GM21526 (cell line): Measurements from ENCODE around the gene ATP5PF.
"Not testable (repeated sequence)": the region's sequence is repeated elsewhere in the genome, so short reads cannot be mapped to it uniquely, and the experiment has no call there.

Source experiments
- ATAC-seq: cut with Tn5 transposase; IDR thresholded peaks from one replicate; pipeline ENCODE4 v1.9.1; 2021; ENCODE audit warnings: moderate library complexity; ENCODE audit not compliant: unreplicated experiment, low FRiP score

ATP5PF gene

DNA sequence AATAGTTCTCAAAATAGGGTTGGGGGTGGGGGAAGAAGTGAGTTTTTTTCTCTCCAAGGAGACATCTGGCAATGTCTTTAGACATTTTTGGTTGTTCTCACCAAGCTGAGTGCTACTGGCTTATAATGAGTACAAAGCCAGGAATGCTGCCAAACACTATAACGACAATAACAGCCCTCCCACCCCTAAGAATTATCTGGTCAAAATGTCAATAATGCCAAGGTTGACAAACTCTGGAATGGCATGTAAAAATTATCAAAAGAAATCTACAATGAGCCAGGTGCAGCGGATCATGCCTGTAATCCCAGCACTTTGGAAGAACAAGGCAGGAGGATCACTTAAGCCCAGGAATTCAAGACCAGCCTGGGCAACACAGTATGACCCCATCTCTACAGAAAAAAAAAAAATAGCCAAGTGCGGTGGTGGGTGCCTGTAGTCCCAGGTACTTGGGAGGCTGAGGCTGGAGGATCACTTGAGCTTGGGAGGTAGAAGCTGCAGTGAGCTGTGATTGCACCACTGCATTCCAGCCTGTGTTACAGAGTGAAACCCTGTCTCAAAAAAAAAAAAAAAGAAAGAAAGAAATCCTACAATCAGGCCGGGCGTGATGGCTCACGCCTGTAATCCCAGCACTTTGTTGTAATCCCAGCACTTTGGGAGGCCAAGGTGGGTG, 2.5 kb downstream of the ATP5PF start:
- ATAC-seq: no peak

DNA sequence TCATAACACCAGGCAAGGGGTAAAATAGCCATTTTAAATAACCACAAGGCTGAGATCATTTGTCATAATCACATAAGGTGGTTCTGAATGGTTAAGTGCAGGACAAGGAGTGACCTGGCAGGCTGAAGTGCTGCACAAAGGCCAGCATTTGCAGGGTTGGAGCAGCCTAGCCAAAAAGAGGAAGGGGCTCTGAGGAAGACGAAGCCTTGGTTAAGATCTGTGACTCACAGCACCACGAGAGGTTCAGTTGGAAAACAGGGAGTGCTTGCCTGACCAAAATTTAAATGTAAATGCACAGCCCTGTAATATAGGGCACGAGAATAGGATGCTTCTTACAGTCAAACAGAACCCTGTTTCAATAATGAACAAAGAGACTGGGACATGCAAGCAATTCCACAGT, 12.1 kb downstream of the ATP5PF start:
- ATAC-seq: no peak

DNA sequence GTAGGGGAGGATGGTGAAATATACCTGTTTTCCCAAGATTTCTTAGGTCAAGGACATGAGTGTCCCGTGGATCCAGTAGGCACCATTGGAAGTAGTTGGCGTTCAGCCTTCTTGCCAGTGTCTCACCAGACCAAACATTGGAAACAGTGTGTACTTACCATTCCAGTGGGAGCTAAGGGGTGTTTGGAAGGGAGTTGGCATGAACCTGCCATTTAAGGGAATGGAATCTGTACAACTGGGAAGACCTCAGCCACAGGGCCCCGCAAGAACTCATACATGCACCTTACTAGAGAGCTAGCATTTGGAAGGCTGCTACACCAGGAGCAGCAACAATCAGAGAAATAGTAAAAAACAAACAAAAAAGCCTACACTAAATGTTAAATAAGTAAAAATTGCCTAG, 12.7 kb downstream of the ATP5PF start:
- ATAC-seq: no peak

DNA sequence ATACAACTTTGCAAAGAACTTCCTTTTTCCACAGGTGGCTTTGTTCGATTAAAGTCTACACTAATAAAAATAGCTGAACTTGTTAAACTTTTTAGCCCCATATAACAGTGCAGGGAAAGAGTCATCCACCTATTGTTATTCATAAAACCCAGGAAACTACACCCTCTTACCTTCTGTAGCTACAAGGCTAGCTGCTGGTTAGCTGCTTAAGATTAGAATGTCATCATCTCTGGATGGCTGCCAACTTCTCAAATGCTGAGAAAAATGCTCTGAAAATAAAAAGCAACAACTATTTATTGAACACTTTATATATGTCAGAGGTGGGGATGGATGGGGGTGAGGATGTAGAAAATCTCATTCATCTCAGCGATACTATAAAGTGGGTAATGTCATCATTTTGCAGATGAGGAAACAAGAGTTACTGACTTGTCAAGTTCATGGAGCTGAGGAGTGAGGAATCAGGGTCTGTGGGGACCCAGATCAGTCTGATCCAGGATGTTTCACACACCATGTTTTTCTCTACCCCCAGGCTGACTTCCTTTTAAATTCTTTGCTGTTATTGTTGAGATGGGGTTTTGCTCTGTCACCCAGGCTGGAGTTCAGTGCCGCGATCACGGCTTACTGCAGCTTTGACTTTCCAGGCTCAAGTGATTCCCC, 17.1 kb downstream of the ATP5PF start:
- no peak for ATAC-seq

DNA sequence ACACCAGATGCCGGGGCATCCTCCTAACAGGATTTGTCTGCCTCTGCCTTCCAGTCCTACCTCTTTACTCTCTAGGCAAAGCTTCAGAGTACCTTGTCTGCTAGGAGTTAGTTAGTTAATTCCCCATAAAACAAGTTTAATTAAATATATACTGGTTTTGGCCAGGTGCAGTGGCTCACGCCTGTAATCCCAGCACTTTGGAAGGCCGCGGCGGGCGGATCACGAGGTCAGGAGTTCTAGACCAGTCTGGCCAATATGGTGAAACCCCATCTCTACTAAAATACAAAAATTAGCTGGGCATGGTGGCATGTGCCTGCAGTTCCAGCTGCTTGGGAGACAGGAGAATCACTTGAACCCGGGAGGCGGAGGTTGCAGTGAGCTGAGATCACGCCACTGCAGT, 20.6 kb downstream of the ATP5PF start:
- ATAC-seq: not testable (repeated sequence)

DNA sequence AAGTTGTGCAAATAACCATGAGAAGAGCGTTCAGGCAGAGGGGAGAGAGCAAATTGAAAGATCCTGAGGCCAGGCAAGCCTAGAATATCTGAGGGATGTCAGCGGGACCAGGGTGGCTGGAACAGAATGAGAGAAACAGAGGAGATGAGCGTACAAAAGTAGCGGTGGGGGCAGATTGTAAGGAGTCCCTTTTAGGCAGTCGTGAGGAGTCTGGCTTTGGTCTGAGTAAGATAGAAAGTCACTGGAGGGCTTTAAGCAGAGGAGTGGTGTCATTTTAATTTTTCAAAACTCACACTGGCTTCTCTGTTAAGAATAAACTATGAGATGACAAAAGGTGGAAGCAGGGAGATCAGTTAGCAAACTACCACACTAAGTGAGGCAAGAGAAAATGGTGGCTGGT, 24.2 kb downstream of the ATP5PF start:
- ATAC-seq: no peak

DNA sequence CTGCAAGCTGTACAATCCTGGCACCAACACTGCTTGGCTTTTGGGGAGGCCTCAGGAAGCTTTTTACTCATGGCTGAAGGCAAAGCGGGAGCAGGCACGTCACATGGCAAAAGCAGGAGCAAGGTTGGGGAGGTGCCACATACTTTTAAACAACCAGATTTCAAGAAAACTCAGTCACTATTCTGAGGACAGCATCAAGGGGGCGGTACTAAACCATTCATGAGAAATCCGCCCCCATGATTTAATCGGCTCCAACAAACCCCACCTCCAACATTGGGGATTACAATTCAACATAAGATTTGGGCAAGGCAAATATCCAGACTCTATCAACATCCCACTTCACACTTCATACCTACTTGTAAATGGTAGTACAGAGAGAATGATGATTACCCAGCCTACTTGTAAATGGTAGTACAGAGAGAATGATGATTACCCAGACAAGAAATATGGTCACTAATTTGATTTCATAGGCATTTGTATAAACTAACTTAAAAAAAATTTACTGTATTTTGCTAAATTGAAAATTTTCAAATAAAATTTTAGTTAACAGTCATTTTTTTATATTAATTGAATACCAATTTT, 24.9 kb downstream of the ATP5PF start:
- ATAC-seq: no peak

DNA sequence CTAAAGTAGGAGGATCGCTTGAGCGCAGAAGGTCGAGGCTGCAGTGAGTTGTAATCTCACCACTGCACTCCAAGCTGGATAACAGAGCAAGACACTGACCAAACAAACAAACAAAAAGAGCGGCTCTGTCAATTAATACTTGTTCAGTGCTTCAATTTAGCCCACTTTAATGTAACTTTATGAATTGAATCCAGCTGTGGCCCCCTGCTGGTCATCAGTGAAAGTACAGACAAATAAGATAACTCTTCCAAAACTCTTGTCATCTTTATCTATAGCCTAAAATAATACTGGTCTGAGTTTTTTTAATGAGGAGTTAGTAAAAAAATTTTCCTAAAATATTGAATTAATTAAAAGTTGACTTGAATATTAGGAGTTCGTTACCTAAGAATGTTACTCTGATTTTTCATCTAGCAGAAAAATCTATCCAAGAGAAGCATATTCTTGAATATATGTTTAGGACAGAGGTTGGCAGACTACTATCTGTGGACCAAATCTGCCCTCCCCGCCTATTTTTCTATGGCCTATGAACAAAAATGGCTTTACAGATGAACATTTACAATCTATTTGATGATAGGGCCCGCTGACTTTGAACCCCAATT, 26.1 kb downstream of the ATP5PF start:
- ATAC-seq: peak; percentile 49

DNA sequence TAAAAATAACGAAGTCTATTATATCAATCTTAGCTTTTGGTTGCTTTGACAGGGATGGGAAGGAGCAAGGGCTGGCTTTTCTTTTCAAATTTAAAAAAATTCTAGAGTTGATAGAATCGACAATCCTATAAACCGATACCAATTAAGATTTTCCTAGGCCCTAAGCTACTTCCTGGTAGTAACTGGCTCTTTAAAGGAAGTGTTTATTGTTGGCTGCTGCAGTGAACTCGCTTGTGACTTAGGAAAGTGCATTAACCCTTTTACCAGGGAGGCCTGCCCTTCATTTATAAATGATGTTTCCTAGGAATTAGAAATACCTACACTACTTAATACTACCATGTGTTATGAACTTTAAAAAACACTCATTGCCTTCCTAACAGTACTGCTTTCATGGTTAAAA, 33.2 kb downstream of the ATP5PF start:
- no peak for ATAC-seq

DNA sequence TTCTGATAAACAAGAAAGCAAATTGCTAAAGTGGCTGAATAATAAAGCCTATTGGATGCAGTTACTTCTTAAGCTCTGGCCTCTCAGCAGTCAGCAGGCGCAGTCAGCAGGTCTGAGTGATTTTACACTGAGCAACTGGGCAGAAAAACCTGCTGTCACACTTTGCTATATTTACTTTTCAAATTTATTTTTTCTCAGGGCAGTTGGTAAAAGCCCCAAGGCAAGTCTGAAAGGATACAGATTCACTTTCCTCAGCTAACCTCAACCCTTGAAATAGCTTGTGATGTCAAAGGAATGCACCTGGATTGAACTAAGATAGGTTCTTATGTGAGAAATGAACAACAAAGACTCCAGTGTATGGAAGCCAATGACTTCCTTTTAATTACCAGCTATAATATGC, 34.0 kb downstream of the ATP5PF start:
- no peak for ATAC-seq

DNA sequence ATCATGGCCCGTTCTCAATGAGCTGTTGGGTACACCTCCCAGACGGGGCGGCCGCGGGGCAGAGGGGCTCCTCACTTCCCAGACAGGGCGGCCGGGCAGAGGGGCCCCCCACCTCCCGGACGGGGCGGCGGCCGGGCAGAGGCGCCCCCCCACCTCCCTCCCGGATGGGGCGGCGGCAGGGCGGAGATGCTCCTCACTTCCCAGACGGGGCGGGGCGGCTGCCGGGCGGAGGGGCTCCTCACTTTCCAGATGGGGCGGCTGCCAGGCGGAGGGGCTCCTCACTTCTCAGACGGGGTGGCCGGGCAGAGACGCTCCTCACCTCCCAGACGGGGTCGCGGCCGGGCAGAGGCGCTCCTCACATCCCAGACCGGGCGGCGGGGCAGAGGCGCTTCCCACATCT, 39.2 kb downstream of the ATP5PF start:
- ATAC-seq: not testable (repeated sequence)

DNA sequence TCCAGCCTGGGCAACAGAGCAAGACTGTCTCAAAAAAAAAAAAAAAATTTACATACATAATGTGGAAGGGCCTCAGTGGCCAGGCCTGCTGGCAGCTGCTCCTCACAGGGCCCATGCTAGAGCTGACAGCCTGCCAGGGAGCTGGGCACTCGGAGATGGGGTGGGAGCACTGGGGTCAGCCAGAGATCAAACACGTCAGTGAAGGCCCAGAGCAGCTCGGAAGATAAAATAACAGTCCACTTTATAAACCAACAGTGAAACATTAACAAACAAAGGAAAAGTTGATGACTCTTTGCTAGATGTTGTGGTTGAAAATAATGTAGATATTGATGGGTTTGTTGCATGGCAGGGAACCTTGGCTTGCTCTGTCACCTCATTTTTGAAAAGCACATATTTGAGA, 42.7 kb downstream of the ATP5PF start:
- ATAC-seq: no peak

DNA sequence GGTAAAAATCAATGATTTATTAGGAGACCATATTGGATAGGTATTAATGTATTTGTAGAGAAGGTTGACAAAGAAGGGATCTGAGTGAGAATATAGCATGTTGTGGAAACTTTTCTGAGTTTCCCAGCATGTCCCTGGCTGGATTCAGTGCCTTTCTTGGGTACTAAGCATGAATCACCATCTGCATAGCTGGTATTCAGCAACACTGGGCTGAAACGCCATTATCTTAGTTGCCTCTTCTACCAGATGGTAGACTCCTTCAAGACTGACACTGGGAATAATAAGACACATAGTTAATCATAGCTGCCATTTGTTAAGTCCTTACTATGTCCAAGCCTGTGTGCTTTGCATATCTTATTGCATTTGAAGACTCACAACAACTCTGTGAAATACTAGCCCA, 45.5 kb downstream of the ATP5PF start:
- ATAC-seq: no peak

DNA sequence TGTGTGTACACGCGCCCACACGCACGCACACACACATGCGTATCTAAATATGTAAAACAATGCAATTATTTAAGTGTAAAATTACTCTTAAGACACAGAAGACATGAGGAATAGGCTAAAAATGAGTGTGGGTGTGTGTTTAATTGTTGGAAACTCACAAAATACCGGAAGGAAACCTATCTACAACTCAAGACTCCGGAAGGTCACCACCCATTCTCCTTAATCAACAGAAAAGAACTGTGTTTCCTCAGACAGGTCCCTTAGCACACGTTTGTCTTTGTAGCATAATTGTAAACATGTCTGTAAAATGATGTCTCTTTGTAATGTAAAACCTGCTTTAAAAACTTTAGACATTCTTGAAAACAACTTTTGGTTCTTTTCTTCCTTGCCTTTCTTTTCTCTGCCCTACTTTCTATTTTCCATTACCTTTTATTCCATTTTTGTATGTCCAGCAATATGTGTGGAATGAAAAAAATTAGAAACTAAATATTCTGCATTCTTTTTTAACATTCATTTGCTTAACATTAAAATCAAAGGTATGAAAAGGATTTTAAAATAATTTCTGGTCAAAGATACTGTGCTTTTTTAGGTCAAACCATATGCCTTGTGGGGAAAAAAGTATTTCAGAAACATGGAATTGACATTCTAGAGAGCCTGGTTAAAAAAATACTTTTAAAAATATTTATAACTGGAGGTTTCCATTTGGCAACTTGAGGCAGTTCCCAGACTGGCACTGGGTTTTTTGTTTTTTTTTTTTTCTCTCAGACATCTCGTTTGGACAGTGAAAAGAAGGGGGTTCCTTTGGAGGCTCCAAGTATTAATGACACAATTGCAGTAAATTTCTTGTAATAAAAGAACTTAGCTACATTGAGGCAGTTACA, 46.2 kb downstream of the ATP5PF start:
- ATAC-seq: no peak

DNA sequence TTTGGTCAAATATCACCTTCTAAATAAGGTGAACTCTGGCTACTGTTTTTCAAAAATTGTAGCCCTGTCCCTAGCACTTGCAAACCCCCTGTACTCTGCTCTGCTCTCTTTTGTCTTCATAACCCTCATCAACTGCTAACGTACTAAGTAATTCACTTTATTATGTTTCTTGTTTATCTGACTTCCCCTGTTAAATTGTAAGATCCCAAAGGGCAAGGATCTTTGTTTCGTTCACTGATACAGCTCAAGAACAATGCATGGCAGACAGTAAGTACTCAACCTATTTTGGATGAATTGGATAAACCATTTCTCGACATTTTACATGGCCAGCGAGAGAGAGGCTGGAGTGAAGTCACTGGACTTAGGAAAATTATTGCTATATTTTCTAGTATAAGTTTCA, 46.9 kb downstream of the ATP5PF start:
- no peak for ATAC-seq

DNA sequence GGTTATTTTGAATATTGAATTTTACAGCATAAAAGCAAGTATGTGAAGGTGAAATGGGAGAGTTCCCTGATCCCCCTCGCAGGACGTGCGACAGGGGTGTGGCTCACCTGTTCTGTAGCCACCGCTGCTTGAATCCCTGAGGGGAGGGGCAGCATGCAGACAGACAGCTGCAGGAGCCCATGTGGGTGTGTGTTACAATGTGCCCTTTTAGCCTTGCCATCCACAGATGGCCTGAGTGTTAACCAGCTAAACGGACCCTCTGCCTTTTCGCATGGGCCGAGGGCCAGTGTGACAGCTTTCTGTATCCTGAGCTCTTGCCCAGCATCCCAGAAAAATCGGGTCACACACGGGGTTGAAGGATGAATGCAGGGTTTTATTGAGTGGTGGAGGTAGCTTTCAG, 52.3 kb downstream of the ATP5PF start:
- ATAC-seq: no peak

DNA sequence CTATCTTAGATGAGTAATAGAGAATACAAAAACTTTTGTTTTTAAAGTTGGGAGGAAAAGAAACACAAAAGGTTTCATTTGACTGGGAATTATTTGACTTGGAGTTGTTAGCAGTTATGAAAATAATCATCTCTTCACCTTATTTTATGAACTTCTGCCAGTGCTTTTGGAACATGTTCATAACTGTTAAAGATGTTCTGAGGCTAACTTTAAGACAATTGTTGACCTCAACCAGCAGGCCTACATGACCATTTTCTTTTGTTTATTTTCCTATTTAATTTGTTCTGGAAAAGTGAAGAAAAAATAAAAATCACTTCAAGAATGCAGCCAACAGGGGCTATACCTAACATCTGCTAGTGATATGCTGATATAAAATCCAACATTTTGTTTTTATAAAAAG, 58.3 kb downstream of the ATP5PF start:
- ATAC-seq: no peak
